ENCODE results near the gene RND2.

DNA sequence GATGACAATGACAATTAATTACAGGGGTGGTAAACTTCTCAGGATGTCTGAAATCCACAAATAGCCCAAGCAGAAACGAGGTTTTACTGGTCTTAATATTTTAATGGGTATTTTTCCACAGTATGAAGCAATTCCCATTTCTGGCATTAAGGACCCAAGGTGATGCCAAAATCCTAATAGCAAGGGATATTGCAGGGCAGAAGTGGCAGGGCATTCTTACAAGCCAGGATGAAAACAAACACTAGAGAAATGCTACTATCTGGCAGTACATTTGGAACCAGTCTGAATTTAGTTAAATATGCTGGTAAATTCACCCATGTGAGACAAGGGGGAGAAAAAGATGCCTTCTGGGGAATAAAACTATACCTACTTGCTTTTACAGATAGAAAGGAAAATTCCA lies 45.2 kb downstream of the RND2 start:
- TF ChIP-seq HDGF (IDR thresholded peaks at IDR 0.05; ENCODE audit: borderline replicate concordance) = no peak
- no peak for TF ChIP-seq ZNF384 (IDR thresholded peaks at IDR 0.05)
- TF ChIP-seq ELF4 (IDR thresholded peaks at IDR 0.05) = no peak

Measured in HEK293T (cell line).